ENCODE results near the gene ZCCHC14.
A peak's percentile ranks its signal among the peaks of the same experiment; 100 is the strongest.
"Not testable (repeated sequence)": the region's sequence is repeated elsewhere in the genome, so short reads cannot be mapped to it uniquely, and the experiment has no call there.

ZCCHC14 gene

DNA sequence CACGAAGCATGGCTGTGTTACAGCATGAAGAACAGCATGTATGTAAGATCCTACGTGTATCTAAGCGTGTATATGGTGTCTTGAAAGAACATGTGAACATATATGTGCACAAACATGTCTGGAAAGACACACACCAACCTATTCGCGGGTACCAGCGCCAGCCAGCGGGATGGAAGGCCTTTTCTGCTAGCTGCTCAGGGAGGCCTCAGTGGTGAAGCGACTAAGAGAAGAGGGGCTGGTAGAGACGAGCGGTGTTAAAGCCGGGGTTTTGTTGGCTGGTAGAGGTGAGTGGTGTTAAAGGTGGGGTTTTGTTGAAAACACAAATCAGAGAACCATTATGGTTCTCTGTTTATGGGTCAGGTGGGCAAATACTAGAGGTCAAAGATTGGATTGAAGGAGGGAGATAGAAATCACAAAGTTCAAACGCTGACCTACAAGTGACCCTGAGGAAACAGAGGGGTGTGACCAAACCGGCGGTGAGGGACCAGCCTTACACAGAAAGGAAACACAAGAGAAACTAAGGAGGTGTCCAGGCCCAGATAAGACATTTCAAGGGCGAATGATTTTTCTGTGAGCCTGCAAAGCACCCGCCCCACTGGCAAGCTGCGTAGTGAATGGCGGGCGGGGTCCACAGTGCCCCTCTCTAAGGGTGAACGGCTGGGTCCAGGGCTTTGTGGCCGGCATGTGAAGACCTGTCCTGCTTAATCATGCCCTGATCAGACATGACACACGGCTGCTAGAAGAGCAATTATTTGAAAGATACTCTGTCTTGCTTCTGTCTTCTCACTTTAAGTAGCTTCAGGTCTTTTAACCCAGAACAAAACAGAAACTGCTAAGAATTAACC, 8.1 kb downstream of the ZCCHC14 start:
- no peak for DNase-seq (ENCODE audit: low read depth)
- H3K4me3 ChIP-seq (ENCODE audit: low read depth, low read length) = no peak overlapping the region

DNA sequence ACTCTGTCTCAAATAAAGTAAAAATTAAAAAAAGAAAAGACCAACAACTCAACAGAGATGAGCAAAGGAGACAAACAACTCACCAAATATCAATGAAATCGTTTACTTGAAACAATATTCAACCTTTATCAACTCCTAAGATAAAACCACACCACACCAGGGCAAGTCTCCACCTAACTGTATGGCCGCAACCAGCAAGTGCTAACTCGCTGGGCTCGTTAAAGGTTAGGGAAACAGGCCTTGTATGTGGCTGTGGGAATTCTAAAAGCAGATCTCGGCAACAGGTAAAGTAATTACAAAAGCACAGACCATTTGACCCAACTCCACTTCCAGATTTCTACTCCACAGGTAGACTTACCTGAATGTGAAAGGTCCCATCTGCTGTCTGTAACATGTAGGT, 9.3 kb downstream of the ZCCHC14 start:
- no peak overlapping the region for H3K4me3 ChIP-seq (ENCODE audit: low read depth, low read length)
- DNase-seq (ENCODE audit: low read depth) = no peak

DNA sequence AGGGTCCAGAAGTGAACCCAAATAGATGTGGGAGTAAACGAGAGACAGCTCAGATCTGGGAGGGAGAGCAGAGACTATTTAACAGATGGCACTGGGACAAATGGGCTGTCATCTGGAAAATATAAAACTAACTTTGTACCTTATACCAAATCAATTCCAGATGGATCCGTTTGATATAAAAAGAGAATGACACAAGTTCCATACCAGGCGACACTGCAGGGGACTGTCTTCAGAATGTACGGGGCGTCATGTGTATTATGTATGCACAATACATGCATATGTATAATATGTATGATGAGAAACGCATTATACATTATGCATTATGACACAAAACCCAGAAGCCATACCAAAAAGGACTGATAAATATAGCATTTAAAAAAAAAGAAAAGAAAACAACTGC, 10.2 kb downstream of the ZCCHC14 start:
- H3K4me3 ChIP-seq (ENCODE audit: low read depth, low read length); DNase-seq (ENCODE audit: low read depth): not testable (repeated sequence)

DNA sequence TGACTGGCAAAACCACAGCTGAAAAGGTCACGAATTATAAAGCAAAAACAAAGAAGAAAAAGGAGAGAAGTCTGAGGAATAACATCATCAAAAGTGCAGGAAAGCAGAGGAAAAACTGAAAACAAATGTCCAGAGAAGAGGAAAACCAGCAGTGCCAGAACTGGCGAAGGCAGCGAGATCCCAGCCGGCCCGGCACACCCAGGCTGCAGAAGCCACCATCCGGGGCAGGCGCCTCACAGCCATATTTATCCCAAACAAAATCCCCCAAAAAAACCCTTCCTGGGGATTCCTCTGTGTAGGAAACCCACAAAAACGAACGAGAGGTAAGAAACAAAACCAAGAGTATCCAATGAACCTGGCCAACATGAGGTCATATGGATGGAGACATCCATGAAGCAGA, 10.6 kb downstream of the ZCCHC14 start:
- DNase-seq (ENCODE audit: low read depth) = no peak
- no peak overlapping the region for H3K4me3 ChIP-seq (ENCODE audit: low read depth, low read length)

DNA sequence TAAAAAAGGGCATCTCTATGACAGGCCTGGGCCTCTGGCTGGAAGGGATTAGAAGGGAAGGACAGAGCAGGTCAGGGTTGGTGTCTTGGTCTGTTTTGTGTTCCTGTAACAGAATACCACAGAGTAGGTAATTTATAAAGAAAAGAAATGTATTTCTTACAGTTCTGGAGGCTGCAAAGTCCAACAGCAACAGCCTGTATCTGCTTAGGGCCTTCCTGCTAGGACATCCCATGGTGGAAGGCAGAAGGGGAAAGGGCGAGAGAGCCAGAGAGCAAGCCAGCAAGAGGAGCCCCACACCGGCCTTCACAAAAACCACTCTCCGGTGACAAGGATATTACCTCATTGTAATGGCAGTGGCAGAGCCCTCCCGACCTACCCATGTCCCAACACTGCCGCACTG, 11.1 kb downstream of the ZCCHC14 start:
- not testable (repeated sequence) for H3K4me3 ChIP-seq (ENCODE audit: low read depth, low read length); DNase-seq (ENCODE audit: low read depth)

DNA sequence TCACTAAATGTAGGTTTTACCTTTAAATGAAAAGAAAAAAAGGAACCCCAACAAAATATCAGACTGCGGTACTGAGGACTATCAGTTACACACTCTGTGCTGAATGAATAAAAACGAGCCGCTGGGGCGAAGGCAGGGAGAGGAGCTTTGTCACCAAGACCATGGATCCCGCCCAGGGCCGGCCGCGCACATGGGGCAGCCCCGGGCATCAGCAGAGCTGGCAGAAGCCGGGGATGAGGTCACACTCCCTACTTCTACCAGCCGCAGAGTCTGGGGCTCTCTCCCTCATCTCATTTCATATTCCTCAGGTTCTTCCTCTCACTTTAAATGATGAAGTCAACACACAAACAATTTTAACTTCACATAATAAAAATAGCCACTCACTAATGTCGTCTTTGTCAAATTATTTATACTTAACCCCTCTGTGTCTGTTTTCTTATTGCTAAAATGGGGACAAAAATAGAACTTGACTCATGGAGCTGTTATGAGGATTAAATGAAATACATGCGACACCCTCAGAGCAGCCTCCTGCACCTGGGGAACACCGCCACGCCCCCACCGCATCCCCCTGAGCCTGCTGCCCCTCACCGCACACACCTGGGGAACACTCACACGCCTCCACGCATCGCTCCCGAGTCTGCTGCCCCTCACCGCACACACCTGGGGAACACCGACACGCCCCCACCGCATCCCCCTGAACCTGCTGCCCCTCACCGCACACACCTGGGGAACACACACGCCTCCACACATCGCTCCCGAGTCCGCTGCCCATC, 15.4 kb downstream of the ZCCHC14 start:
- not testable (repeated sequence) for DNase-seq (ENCODE audit: low read depth); H3K4me3 ChIP-seq (ENCODE audit: low read depth, low read length)

DNA sequence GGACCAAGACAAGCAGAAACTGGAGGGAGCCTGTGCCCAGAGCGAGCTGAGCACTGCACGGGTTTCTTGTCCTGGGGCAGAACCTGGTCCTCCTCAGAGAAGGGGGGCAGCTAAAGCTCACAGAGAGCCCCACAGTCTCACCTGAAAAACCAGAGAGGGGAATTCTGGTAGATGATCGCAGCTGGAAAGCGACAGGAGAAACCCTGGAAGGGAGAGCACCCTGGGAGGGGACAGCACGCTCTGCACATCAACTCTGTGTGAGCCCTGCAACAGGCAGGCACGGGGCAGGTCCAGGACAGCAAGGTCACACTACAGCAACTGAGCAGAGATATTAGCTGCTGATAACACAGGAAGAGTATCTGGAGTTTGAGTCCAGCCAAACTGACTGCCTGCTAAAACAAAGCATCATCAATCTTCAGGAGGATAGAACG, 18.2 kb downstream of the ZCCHC14 start:
- H3K4me3 ChIP-seq (ENCODE audit: low read depth, low read length) = no peak overlapping the region
- no peak for DNase-seq (ENCODE audit: low read depth)

DNA sequence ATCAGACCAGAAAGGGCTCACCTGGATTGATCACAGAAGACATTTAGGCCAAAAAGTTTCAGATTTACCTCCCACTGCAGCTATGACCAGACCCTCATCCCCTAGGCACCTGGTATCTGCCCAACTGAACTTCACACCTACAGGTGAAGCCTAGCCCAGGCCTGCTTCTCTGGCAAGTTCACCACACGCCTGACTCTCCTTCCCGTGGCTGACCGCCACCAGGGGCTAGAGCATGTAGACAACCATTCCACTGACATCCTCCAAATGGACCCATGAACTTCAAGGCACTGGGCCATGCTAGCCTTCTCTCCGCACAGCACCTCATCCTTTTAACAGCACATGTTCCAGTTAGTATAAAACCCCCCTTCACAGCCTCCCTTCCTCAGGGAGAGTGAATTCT, 18.8 kb downstream of the ZCCHC14 start:
- no peak for DNase-seq (ENCODE audit: low read depth)
- H3K4me3 ChIP-seq (ENCODE audit: low read depth, low read length) = no peak overlapping the region

DNA sequence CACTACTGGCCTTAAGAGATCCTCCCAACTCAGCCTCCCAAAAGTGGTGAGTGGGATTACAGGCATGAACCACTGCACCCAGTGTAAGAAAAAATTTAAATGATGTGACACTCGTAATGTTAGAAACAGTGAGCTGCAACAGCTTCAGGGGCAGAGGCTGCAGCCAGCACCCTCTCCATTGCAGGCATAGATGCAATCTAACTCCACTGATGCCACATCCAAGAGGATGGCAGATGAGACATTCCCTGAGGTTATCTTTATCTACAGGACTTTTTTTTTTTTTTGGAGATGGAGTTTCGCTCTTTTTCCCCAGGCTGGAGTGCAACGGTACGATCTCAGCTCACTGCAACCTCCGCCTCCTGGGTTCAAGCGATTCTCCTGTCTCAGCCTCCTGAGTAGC, 19.9 kb downstream of the ZCCHC14 start:
- no peak overlapping the region for H3K4me3 ChIP-seq (ENCODE audit: low read depth, low read length)
- DNase-seq (ENCODE audit: low read depth) = no peak

DNA sequence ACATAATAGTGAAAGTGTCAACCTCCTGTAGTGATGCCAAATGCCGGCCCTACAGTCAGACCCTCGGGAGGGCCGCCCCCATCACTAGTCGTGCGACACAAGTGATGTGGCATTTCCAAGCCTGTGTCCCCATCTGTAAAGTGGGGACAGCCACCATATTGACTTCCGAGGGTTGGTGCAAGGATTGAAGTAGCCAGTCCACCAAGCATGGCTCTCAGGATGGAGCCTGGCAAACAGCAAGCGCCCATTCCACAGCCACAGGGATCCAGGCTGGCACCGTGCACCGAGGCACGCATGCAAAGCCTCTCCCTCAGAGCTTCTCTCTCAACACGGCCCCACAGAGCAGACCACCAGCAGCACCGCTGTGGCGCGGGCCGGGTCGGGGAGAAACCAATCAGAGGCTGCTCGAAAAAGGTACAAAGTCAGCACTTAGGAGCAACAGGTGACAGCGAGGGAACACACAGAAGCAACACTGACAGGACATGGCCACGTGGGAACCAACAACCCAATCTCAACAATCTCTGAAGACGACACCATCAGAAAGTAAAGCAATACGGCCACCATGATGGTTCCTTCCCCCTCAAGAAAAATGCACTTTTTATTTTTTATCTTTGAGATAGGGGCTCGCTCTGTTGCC, 20.6 kb downstream of the ZCCHC14 start:
- DNase-seq (ENCODE audit: low read depth) = no peak
- no peak overlapping the region for H3K4me3 ChIP-seq (ENCODE audit: low read depth, low read length)

DNA sequence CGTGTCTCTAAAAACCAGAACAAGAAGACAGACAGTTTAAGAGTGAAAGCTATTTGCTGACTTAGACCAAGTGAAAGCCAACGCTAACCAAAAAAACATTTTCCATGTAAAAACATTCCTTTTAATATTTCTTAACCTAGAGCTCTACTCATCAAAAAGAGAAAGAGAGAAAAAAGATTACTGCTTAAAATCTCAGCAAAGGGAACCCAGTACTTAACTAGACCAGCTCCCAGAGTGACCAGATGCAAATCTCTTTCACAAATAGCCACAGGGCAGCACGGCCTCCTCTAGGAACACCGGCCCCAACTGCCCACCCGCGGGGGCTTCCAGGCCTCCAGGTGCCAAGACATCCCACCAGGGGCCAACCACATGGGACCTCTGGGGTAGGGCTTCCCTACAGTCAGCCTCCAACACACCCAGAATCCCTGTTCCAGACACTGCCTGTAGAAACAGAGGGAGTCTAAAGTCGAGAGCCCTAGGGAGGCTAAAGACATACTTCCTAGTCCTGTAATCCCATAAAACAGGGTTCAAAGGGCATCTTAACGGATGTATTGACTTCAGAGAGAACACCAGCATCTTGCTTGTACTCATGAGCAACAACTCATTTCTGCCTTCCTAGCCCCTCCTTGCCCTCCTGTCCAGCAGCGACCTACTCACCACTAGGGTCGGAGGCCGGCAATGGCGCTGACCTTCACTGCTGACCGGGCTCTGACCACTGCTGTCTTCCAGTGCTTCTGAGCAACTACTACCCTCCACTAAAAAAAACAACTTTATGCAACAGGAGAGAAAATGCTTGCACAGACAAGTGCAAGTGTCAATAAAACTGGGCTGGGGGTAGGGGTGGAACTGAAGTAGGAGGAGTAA, 21.3 kb downstream of the ZCCHC14 start:
- no peak overlapping the region for H3K4me3 ChIP-seq (ENCODE audit: low read depth, low read length)
- no peak for DNase-seq (ENCODE audit: low read depth)

DNA sequence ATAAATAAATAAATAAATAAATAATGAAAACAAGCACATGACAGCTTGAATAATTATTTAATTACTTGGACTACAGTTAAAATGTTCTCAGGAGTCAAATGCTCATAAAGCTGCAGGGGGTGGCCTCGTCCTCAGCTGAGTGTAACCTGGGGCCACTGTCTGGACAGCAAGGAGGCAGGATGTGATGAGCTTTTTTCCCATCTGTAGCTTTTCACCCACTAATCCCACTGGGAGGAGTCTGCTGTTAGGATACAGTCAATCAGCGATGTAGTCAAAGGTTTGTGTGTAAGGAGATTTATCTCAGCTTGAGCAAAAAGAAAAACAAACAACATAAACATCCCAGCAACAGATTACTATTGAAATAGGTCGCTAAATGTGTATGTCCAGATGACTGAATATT, 22.5 kb downstream of the ZCCHC14 start:
- no peak overlapping the region for H3K4me3 ChIP-seq (ENCODE audit: low read depth, low read length)
- no peak for DNase-seq (ENCODE audit: low read depth)

DNA sequence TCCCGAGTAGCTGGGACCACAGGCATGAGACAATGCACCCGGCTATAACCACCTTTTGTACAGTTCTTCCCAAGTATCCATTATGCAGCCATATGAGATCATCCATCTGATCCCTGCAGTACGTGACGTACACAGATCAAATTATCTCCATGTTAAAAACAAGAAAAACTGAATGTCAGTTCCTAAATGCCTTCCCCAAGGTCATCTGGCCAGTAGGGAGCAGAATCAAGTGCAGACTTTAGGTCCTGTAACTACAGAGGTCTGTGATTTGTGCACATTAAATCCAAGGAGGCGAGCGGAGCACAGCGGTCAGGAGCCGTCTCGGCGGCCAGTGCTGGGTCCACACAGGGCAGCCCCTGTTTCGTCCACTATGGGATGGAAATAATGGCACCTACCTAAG, 23.7 kb downstream of the ZCCHC14 start:
- no peak overlapping the region for H3K4me3 ChIP-seq (ENCODE audit: low read depth, low read length)
- no peak for DNase-seq (ENCODE audit: low read depth)

DNA sequence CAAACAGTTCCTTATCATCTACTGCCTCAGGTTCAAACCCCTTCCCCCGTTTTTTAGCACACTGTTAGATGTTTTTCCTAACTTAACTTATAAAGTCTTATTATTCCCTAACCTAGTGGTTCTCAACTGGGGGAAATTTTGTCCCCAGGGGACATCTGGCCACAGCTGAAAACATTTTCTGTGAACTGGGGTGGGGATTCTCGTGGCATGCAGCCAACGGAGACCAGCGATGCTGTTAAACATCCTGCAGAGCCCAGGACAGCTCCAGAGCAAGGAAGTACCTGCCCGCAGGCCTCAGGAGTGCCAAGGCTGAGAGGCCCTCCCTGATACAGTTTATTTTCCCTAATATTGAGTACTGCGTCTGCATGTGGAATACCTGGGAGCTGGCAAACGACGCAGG, 24.3 kb downstream of the ZCCHC14 start:
- H3K4me3 ChIP-seq (ENCODE audit: low read depth, low read length) = no peak overlapping the region
- DNase-seq (ENCODE audit: low read depth) = no peak

DNA sequence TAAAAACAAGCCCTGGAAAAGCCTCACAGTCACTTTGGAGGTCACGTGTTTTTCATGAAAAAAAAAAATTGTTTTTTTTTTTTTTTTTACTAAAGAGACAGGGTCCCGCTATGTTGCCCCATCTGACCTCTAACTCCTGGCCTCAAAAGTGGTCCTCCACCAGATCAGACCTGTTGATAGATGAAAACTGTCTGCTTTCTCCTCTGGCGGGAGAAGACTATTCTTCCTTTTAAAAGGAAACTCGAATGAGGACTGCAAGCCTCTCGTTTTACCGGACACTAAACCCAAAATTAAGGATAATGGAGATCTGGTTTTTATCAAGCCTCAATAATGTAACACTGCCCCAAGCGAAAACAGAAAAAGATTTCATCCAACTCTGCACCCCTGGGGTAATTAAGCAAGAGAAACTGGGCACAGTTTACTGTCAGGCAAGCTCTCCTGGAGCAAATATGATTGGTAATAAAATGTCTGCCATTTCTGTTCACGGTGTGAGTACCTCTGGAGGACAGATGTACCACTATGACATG, 25.8 kb downstream of the ZCCHC14 start:
- no peak overlapping the region for H3K4me3 ChIP-seq (ENCODE audit: low read depth, low read length)
- no peak for DNase-seq (ENCODE audit: low read depth)

DNA sequence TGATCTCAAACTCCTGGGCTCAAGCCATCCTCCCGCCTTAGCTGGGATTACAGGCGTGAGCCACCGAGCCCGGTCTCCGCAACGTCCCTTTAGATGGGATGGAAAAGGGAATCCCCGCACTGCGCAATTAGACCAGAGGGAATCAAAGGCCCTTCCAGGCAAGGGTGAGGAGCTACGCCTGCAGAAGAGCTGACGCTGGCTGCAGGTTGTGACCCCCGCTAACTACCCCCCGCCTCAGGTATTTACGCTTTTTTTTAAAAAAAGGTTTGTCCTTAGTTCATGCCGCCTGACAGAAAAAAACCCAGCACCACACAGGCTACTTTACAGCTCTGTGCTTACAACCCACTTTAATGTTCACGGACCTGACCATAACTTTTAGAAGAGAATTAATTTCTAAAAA, 26.9 kb downstream of the ZCCHC14 start:
- no peak for DNase-seq (ENCODE audit: low read depth)
- no peak overlapping the region for H3K4me3 ChIP-seq (ENCODE audit: low read depth, low read length)

DNA sequence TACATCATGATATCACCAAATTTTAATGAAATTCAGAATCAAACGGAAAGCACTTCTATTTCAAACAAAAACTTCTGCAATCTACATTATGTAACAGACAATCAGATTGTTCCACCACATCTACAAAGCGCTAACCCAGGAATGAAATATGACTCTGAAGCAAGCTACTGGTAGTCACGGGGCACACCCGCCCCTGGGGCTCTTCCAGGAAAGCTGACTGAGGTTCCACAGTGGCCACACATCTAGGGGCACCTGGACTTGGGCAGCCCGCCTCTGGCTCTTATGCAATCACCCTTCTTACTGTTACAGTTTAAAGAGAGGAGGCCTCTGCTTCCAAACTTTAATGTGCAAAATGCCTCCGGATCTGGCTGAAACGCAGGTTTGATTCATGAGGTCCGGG, 27.5 kb downstream of the ZCCHC14 start:
- peak; percentile 60 for DNase-seq (ENCODE audit: low read depth)

DNA sequence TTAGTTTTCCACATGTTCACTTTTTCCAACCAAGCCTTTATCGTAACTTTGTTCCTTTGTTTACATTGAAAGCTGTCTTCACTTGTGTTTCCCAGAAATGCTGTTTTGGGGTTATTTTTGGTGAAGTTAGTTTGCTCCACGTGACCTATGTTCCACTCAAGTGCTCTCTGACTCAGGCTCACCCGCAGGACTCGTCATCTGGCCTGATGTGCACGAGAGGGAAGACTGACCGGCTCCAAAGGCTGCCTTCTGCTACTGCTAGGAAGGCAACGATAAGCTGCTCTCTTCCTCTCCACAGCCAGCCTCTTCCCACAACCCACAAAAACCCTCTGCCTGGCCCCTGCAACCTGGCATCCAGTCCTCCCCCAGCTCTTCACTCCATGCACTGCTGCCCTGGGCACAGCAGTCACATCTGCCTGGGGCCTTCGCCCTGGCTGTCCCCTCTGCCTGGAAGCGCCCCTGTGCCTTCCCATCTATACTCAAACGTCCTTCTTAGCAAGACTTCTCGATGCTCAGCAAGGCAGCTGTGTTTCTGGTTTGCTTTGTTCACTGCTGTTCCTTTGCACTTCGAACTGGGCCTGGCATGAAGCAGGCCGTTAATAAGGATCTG, 28.0 kb downstream of the ZCCHC14 start:
- peak; percentile 77 for DNase-seq (ENCODE audit: low read depth)
- peak overlapping the region; percentile 6 for H3K4me3 ChIP-seq (ENCODE audit: low read depth, low read length)

More for the DNA sequence above, 27.5 kb downstream of the ZCCHC14 start:
- peak overlapping the region; percentile 6 for H3K4me3 ChIP-seq (ENCODE audit: low read depth, low read length)

Data from skeletal muscle cell (primary cell).